Activated T-cell treated with anti-CD3 and anti-CD28 coated beads, Interleukin-2, amount 50 U/mL, for 48 hours (primary cell): ENCODE results near the gene METTL5.
"Not testable (repeated sequence)": the region's sequence is repeated elsewhere in the genome, so short reads cannot be mapped to it uniquely, and the experiment has no call there.

Experiments
- DNase-seq, 2 experiments: peaks; one replicate each; pipeline ENCODE4 v3.0.0-alpha.2; 2020

Gene METTL5

GRCh38 chr2:169828141-169828811, 3.6 kb upstream of the METTL5 start:
- peak; percentile 56 to 66 for DNase-seq

DNA sequence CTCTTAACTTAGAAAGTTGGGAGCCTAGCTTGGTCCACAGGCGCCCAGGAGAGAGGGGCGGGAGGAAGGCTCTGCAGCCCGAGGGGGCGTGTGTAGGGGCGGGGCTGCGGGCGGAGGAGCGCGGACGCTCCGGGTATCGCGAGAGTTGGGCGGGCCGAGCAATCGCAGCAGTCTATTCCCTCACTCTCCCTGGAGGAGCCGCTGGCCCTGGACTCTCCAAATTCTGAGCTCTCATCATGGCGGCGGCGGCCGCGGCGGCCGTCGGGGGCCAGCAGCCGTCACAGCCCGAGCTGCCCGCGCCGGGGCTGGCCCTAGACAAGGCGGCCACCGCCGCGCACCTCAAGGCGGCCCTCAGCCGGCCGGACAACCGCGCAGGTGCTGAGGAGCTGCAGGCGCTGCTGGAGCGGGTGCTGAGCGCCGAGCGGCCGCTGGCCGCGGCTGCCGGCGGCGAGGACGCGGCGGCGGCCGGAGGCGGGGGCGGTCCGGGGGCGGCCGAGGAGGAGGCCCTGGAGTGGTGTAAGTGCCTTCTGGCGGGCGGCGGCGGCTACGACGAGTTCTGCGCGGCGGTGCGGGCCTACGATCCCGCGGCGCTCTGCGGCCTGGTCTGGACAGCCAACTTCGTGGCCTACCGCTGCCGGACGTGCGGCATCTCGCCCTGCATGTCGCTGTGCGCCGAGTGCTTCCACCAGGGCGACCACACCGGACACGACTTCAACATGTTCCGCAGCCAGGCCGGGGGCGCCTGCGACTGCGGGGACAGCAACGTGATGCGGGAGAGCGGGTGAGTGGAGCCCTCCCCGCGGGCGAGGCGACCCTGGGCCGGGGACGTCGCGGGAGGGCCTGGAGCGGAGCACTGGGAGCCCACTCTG, 2.8 kb upstream of the METTL5 start, which contains the start of gene UBR3:
TSS of gene UBR3 (plus strand) at position 183 of the 869 bp plus-strand sequence. CDS start at position 237, 54 bp downstream.
- peak; percentile 90 to 94 for DNase-seq

- DNase-seq = no peak
Measured at GRCh38 chr2:169823996-169824372, 721 bp downstream of the METTL5 start.

DNA sequence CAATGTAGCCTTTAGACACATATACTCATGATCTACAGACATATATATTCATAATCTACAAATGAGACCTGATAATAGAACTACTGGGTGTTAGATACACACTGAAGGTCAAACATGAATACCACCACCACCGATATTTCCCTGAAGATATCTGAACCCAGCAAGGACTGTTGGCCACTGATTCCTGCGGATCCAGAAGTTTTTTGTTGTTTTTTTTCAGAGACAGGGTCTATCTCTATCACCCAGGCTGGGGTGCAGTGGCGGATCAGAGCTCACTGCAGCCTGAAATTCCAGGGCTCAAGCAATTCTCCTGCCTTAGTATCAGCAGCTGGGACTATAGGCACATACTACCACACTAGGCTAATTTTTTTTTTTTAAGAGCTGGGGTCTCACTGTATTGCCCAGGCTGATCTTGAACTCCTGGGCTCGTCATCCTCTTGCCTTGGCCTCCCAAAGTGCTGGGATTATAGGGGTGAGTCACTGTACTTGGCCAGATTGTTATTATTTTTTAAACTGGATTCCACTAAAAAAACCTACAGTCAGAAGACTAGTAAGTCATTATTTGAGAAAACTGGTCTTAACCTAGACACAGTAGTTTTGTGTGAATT, 1.8 kb downstream of the METTL5 start:
- DNase-seq = no peak

- no peak for DNase-seq
Measured at GRCh38 chr2:169822036-169822435, 2.7 kb downstream of the METTL5 start.

DNA sequence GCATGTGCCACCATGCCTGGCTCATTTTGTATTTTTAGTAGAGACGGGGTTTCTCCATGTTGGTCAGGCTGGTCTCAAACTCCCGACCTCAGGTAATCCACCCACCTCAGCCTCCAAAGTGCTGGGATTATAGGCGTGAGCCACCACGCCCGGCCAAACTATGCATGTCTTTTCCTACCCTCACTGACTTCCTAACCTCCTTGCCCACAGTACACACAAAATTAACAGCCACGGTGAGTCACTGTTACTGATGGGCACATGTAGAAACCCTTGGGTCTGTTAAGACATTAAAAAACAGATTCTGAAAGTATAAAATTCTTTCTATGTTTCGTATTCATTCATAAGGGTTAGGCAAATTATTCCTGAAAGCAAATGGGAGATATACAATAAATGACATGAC, 4.6 kb downstream of the METTL5 start:
- DNase-seq = not testable (repeated sequence)

DNA sequence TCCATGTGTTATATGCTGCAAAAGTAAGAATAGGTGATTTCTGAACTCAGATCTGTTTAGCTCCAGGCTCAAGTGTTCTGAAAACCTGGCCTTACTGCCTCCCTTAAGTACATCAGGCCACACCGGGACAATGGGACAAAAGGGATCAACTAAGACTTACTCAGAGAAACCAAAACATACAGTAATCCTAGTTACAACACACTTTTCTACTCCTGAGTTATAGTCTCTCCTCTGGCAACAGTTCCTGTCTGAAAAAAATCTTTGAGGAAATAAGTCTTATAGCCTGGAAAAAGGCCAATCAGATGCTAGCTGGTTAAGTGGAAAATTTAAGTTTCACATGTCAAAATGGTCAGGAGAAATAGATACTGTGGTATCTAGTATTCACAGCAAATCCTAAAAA, 5.6 kb downstream of the METTL5 start:
- no peak for DNase-seq

DNA sequence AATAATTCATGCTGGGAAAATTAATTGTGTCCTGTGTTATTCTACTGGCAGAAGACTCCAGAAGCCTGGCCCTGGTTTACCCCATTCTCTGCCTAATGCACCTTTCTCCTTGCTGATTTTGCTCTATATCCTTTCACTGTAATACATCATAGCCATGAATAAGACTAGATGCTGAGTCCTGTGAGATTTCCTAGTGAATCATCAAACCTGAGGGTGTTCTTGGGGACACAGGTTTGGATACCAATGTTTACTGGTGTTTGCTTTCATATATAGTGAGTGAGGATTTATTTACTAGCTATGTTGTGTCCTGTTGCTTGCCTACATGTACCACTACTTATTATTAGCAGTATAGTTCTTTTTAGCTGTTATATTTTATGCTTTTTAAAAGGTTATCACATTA, 6.5 kb downstream of the METTL5 start:
- DNase-seq = no peak

DNA sequence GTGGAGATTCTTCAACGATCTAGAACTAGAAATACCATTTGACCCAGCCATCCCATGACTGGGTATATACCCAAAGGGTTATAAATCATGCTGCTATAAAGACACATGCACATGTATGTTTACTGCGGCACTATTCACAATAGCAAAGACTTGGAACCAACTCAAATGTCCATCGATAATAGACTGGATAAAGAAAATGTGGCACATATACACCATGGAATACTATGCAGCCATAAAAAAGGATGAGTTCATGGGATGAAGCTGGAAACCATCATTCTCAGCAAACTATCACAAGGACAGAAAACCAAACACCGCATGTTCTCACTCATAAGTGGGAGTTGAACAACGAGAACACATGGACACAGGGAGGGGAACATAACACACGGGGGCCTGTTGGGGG, 7.3 kb downstream of the METTL5 start:
- not testable (repeated sequence) for DNase-seq

GRCh38 chr2:169816961-169817360, 7.7 kb downstream of the METTL5 start:
- not testable (repeated sequence) for DNase-seq

DNA sequence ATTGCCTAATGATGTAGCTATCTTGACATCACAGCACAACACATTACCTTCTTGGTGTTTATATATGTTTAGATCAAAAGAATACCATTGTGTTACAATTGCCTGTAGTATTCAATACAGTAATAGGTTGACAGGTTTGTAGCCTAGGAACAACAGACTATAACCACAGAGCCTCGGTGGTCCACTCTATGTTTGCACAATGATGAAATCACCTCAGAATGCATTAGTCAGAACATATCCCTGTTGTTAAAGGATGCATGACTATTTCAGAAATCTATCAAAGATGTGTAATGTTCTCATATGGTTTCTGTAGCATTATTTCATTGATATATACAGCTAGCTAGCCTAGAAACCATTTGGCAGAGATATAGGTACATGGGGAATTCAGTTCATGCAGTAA, 8.9 kb downstream of the METTL5 start:
- no peak for DNase-seq

- no peak for DNase-seq
Measured at GRCh38 chr2:169808221-169808620, 16.5 kb downstream of the METTL5 start.

DNA sequence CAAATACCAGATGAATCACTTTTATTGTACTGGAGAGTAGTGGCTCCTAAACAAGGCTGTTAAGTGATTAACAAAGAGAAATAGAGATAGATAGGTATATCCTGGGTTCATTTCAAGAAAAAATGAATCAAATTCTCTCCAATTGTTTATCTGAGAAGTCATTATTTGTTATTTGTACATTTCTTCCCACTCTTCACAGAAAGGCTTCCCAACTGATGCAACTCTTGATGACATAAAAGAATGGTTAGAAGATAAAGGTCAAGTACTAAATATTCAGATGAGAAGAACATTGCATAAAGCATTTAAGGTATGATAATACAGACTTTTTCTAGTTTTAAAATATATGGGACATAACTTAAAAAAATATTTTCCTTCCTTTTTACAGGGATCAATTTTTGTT, 18.1 kb downstream of the METTL5 start:
- no peak for DNase-seq

GRCh38 chr2:169803480-169803879, 21.2 kb downstream of the METTL5 start:
- DNase-seq = no peak

DNA sequence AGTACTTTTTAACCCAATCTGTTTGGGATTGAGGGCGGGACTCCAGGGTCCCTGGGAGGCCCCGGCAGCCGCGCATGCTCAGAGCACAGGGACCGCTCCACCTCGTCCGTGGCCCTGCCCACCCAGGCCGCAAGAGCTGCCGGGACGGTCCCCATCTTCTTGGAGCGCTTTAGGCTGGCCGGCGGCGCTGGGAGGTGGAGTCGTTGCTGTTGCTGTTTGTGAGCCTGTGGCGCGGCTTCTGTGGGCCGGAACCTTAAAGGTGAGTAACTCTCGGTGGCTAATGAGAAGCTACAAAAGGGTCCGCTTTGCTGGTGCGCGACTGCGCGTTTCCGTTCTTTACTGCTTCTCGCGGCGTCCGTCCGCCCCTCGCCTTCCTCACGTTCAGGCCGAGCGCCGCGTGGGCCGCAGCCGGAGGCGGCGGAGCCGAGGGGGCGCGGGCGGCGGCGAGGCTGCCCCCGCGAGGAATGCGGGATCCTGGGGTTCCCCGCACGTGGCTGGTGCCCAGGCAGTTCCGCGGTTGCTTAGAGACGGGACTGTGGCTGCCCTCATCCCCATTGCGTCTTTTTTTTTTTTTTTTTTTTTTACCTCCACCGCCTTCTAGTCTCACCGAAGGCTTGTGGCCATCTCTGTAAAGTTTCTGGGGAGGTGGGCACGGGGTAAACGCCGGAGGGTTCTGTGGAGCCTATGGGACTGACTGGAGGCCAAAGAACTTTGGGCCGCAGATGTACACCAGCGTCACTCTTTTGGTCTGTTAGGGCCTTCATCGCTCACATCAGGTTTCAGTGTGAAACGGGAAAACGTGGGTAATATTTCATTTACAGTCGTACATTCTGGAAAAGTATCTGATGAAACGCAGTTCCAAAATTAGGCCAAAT, 25.8 kb downstream of the METTL5 start, which contains the start of gene SSB:
TSS of gene SSB (plus strand) at position 154 of the 875 bp plus-strand sequence. CDS start 2,090 bp downstream, outside the sequence.
- DNase-seq = peak; percentile 95 to 97

- no peak for DNase-seq
Measured at GRCh38 chr2:169798397-169798717, 26.3 kb downstream of the METTL5 start.

DNA sequence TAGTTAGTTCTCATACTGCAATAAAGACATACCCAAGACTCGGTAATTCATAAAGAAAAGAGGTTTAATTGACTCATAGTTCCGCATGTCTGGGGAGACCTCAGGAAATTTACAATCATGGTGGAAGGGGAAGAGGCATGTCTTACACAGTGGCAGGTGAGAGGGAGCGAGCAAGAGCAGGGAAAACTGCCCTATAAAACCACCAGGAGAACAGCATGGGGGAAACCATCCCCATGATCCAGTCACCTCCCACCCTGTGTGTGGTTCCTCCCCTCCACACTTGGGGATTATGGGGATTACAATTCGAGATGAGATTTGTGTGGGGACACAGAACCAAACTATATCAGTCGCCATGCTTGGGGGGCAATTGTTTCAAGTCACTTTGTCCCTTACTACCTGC, 27.1 kb downstream of the METTL5 start:
- DNase-seq = no peak

DNA sequence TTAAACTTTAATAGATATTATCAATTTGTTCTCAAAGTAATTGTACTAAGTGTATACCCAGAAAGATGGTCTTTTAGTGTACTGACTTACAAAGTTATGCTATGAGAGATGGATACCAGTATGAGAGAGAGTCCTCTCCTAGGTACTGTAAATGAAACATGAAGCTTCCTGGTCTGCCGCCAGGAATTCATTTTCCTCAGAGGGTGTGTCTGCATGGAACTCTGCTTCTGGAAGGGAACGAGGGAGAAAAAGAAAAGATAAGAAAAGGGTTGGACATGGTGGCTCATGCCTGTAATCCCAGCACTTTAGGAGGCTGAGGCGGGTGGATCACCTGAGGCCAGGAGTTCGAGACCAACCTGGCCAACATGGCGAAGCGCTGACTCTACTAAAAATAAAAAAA, 28.3 kb downstream of the METTL5 start:
- DNase-seq = no peak

DNA sequence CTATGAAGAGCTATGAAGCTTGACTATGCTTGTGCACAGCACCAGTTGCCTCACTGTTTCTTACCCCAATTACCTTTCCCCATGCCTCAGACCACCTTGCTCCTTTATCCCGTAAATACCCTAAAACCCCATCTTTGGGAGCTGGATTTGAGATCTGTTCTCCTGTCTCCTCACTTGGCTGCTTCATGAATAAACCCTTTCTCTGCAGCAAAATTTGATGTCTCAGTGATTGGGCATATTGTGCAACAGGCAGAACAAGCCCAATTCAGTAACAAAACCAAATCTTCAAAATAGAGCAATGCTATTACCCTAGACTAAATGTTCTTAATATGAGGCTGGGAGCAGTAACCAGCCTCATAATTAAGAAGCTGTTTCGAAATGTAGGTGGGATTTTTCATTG, 29.5 kb downstream of the METTL5 start:
- no peak for DNase-seq

- no peak for DNase-seq
Measured at GRCh38 chr2:169790581-169790980, 34.1 kb downstream of the METTL5 start.

DNA sequence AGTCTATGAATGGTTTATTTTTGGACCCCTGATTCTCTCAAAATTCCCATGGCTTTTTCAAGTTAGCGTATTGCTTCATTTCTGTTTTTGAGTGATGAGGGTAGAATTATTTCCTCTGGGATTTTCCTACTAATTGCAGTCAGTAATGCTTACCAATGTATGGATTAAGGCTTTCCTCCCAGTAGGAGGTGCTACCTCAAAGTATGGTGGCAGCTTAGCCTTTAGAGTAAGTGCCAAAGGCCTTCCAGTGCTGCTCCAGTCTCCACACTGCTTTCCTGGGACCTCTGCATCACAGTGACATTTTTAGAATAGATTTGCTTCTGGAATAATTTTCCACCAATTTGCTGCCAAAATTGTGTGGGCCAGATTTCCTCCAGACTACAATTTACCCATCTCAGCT, 42.2 kb downstream of the METTL5 start:
- DNase-seq = no peak

DNA sequence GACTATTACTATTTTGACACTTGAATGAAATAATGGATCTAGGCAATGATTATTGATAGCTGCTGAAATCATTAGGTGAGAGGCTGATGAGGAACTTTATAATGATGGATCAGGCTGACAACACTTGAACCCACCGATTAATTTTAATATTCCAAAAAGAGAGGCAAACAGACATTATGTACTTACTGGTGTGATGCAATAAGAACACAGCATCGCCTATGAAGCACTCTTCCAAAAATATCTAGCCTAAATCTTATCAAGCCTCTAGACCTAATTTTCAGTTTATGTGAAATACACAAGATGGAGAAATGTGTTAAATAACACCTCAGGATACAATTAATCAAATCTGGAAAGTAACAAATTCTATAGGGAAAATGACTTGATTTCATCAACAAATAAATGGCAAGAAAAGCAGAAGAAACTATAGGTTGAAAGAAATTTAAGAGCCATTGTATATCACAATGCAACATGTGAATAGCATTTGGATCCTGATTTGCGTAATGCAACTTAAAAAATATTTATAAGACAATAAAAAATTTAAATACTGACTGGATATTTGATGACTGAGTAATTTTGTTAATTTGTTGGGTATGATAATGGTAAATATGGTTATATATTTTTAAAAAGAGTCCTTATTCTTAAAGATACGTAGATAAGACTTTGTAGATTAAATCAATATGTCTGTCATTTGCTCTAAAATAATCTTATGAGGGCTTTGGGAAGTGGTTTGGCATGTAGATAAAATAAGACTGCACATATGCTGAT, 43.3 kb downstream of the METTL5 start:
- DNase-seq = no peak
